Testis (tissue), 3 donors: Measurements from ENCODE around the gene SLC9A3. TPM values are rescaled to one million over a fixed set of nuclear protein-coding genes. Genes with fewer than 3 reads are reported as not detected.

Experiments
- DNase-seq: peaks from one replicate; pipeline ENCODE4 v3.0.0-alpha.2; 2019
- H3K27ac ChIP-seq, 2 donors: fragments of 200-600 bp; sonication (generic); one replicate each; pipeline ENCODE4 v1.5.1; 2019
- H3K27me3 ChIP-seq: fragments of 200-600 bp; sonication (generic); one replicate; pipeline ENCODE4 v1.5.1; 2019
- H3K36me3 ChIP-seq: fragments of 200-600 bp; sonication (generic); one replicate; pipeline ENCODE4 v1.5.1; 2017; ENCODE audit warnings: low read depth; ENCODE audit errors: missing control alignments
- H3K4me1 ChIP-seq: fragments of 200-600 bp; sonication (generic); one replicate; pipeline ENCODE4 v1.5.1; 2019
- H3K4me3 ChIP-seq, 2 donors: fragments of 200-600 bp; sonication (generic); one replicate each; pipeline ENCODE4 v1.5.1; 2017 to 2019
- H3K9me3 ChIP-seq: fragments of 200-600 bp; sonication (generic); one replicate; pipeline ENCODE4 v1.5.1; 2017
- POLR2A ChIP-seq: fragments of 450-650 bp; IDR thresholded peaks from one replicate; pipeline ENCODE4 v1.6.1; 2017; ENCODE audit warnings: antibody characterized with exemption, mild to moderate bottlenecking, moderate library complexity
- WGBS, 2 donors: methylation state at CpG; one replicate each; pipeline ENCODE4 v1.1.5; 2018; 5-methylcytosine and 5-hydroxymethylcytosine counted together
- intact Hi-C: fragments of 100-400 bp; cut with DNase I; formaldehyde crosslinking; loops from one replicate; pipeline ENCODE4 v1.15.1; 2023; ENCODE audit warnings: low total_unique reads
- polyA plus RNA-seq: library from polyadenylated mRNA; stranded (reverse); fragments of 350-450 nt; fragmentation: Illumina TruSeq; extraction: RNeasy Lipid Tissue Mini Kit (QIAGEN cat#74804); gene quantifications from one replicate; pipeline ENCODE4 v1.2.3, GENCODE V29; 2014; ENCODE audit warnings: low read depth, low replicate concordance; ENCODE audit not compliant: insufficient read depth
- total RNA-seq, 2 donors: library from RNA; depleted of rRNA; stranded (reverse); fragments of >200 nt; gene quantifications; one replicate each; pipeline ENCODE4 v1.2.3, GENCODE V29; 2016
- TF ChIP-seq, protein P1 (sequence below), 3 experiments: fragments of 450-650 bp in 2 of 3; fragments of 200-600 bp in 1 of 3; sonication (generic) in 1 of 3; IDR thresholded peaks; one replicate each; pipeline ENCODE4 v1.5.1; 2016 to 2019; ENCODE audit warnings: antibody characterized with exemption in 3 of 3, mild to moderate bottlenecking in 2 of 3, moderate library complexity in 1 of 3

Gene SLC9A3
- total and polyA plus RNA-seq, 3 donors from 2014 or later = 2.3 to 3.8 (median 2.6) TPM

DNA sequence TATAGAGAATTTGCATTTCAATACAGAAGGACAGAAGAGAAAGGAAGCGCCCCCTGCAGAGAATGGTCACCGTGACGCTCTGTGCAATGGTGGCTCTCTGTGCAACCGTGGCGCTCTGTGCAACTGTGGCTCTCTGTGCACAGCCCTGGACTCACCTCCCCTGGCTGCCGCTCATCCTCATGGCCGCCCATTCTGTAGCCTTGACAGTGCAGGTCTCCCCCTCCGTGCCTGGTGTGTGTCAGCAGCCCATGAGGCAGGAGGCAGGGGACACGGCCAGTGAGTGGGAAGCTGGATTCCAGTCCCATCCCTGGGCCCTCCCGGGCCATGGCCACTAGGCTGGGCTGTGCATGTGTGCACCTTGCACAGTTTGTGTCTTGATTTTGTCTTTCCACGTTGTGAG is 69.3 kb downstream of the SLC9A3 start:
- no peaks in the 10 kb centered on the region for H3K9me3 ChIP-seq
- 85 to 86% methylated on average over 9 to 11 of the region's 11 CpGs for WGBS, 2 donors
- no peaks in the 10 kb centered on the region for H3K4me1 ChIP-seq
- intact Hi-C loops = no loop called here
- no peak for TF ChIP-seq POLR2A
- TF ChIP-seq, protein P1, sequence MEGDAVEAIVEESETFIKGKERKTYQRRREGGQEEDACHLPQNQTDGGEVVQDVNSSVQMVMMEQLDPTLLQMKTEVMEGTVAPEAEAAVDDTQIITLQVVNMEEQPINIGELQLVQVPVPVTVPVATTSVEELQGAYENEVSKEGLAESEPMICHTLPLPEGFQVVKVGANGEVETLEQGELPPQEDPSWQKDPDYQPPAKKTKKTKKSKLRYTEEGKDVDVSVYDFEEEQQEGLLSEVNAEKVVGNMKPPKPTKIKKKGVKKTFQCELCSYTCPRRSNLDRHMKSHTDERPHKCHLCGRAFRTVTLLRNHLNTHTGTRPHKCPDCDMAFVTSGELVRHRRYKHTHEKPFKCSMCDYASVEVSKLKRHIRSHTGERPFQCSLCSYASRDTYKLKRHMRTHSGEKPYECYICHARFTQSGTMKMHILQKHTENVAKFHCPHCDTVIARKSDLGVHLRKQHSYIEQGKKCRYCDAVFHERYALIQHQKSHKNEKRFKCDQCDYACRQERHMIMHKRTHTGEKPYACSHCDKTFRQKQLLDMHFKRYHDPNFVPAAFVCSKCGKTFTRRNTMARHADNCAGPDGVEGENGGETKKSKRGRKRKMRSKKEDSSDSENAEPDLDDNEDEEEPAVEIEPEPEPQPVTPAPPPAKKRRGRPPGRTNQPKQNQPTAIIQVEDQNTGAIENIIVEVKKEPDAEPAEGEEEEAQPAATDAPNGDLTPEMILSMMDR (IDR thresholded peaks at IDR 0.05) = no peak
- H3K27me3 ChIP-seq = no peaks in the 10 kb centered on the region
- DNase-seq = no peak
- no peak overlapping the region for H3K27ac ChIP-seq
- no peak overlapping the region for H3K4me3 ChIP-seq
- H3K36me3 ChIP-seq = no peaks in the 10 kb centered on the region

DNA sequence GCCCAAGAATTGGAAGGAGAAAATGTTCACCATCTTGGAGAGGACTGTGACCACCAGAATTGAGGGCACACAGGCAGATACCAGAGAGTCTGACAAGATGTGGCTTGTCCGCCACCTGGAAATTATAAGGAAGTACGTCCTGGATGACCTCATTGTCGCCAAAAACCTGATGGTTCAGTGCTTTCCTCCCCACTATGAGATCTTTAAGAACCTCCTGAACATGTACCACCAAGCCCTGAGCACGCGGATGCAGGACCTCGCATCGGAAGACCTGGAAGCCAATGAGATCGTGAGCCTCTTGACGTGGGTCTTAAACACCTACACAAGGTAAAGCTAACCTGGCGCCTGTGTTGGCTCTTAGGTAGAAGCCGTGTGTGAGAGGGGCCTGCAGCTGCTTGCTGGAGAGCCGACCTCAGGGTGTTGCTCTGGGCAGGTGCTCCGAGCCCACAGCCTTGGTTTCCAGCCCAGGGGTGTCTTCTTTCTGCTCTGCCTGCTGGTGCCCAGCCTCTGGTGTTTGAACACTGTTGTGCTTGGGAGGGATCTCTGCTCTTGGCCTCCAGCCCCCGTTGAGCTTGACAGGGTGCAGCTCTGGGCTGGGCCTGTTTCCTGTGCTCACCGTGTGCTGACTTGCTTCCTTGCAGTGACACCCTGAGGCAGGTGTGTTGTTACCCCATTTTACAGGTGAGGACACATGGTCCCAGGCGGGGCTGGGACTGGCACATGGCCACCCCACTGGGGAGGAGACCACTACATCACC is 70.3 kb downstream of the SLC9A3 start:
- no peaks in the 10 kb centered on the region for H3K9me3 ChIP-seq
- no peak for DNase-seq
- no peaks in the 10 kb centered on the region for H3K27me3 ChIP-seq
- no peak overlapping the region for H3K4me3 ChIP-seq
- intact Hi-C loops = no loop called here
- H3K36me3 ChIP-seq = no peaks in the 10 kb centered on the region
- no peaks in the 10 kb centered on the region for H3K4me1 ChIP-seq
- 90 to 94% methylated on average over 14 to 16 of the region's 16 CpGs for WGBS, 2 donors
- no peak overlapping the region for H3K27ac ChIP-seq
- no peak for TF ChIP-seq POLR2A
- TF ChIP-seq, protein P1 (IDR thresholded peaks at IDR 0.05) = no peak

DNA sequence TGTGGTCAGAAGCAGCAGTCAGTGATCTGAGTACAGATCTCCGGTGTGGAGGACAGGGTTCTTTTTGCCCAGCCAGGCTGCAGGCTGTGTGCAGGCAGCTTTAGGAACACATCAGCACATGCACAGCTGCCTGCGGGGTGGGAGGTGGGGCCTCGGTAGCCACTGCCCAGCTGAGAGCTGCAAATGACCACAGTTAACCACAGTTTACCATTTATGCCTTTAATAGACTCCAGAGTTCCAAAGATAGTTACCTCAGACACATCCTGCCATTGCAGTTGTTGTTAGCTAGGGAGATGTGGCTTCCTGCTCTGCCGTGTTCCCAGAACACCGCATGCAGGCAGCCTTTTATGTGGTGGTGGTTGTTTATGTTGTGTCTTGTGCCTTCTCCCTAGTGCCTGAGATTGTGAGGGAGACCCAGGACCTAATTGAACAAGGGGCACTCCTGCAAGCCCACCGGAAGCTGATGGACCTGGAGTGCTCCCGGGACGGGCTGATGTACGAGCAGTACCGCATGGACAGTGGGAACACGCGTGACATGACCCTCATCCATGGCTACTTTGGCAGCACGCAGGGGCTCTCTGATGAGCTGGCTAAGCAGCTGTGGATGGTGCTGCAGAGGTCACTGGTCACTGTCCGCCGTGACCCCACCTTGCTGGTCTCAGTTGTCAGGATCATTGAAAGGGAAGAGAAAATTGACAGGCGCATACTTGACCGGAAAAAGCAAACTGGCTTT is 71.1 kb downstream of the SLC9A3 start:
- no peak for TF ChIP-seq POLR2A
- TF ChIP-seq, protein P1 (IDR thresholded peaks at IDR 0.05) = no peak

DNA sequence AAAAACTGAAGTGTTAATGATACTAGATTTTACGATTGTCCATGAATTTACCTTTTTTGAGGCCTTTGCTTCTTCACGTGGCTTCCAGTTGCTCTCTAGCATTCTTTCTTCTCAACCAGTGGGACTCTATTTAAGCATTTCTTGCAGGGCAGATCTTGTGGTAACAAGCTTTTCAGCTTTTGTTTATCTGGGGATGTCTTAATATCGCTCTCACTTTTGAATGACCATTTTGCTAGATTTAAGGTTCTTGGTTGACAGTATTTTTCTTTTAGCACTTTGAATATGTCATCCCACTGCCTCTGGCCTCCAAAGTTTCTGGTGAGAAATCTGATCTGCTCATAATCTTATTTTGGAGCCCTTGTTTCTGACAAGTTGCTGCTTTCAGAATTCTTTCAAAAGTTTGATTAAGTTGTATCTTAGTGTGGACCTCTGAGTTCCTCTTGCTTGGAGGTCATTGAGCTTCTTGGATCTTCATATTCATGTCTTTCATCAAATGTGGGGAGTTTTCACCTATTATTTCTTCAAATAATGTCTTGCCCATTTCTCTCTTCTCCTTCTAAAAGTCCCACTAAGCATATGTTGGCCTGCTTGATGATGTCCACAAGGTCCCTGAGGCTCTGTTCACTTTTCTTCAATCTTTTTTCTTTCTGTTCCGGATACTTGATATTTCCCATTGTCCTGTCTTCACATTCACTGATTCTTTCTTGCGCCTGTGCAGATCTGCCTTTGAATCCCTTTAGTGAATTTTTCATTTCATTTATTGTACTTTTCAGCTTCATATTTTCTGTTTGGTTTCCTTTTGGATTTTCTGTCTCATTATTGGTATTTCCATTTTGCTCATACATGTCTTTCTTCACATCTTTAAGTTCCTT is 72.4 kb downstream of the SLC9A3 start:
- Histone ChIP-seq H3K27ac (no peak overlapping the region), H3K36me3 (no peaks in the 10 kb centered on the region), H3K9me3 (no peaks in the 10 kb centered on the region), H3K4me3 (no peak overlapping the region), H3K4me1 (peaks cover 12% of the 10 kb centered on the region), H3K27me3 (no peaks in the 10 kb centered on the region)
- 83 to 95% methylated on average over 5 of the region's 5 CpGs for WGBS, 2 donors
- intact Hi-C loops = no loop called here
- no peak for DNase-seq
- TF ChIP-seq, protein P1 (IDR thresholded peaks at IDR 0.05) = no peak
- no peak for TF ChIP-seq POLR2A

More for the DNA sequence above, 71.1 kb downstream of the SLC9A3 start:
- Histone ChIP-seq H3K27ac (no peak overlapping the region), H3K36me3 (no peaks in the 10 kb centered on the region), H3K9me3 (no peaks in the 10 kb centered on the region), H3K4me1 (peaks cover 3% of the 10 kb centered on the region), H3K4me3 (no peak overlapping the region), H3K27me3 (no peaks in the 10 kb centered on the region)
- intact Hi-C loops = no loop called here
- 97% methylated on average over 17 of the region's 17 CpGs for WGBS, 2 donors
- DNase-seq = no peak
